Ascending aorta (tissue), 2 donors: ENCODE measurements around the gene WFS1. TPM values are rescaled to one million over a fixed set of nuclear protein-coding genes. Genes with fewer than 3 reads are reported as not detected.

Experiments
- DNase-seq, 2 donors: peaks; one replicate each; pipeline ENCODE4 v3.0.0-alpha.2; 2019; ENCODE audit warnings: low spot score in 2 of 2
- H3K27ac ChIP-seq, 2 donors: fragments of 200-600 bp; sonication (generic); one replicate each; pipeline ENCODE4 v1.5.1; 2016 to 2017; ENCODE audit warnings: mild to moderate bottlenecking in 1 of 2
- H3K27me3 ChIP-seq: fragments of 200-600 bp; sonication (generic); one replicate; pipeline ENCODE4 v1.5.1; 2017
- H3K36me3 ChIP-seq, 2 donors: fragments of 200-600 bp; sonication (generic); one replicate each; pipeline ENCODE4 v1.5.1; 2016
- H3K4me1 ChIP-seq, 2 donors: fragments of 200-600 bp; sonication (generic); one replicate each; pipeline ENCODE4 v1.5.1; 2016 to 2017; ENCODE audit warnings: mild to moderate bottlenecking in 1 of 2
- H3K4me3 ChIP-seq, 2 donors: fragments of 200-600 bp; sonication (generic); one replicate each; pipeline ENCODE4 v1.5.1; 2016 to 2017; ENCODE audit warnings: mild to moderate bottlenecking in 1 of 2
- H3K9me3 ChIP-seq, 2 donors: fragments of 200-600 bp; sonication (generic); one replicate each; pipeline ENCODE4 v1.5.1; 2016
- intact Hi-C: fragments of 100-400 bp; cut with DNase I; formaldehyde crosslinking; loops from one replicate; pipeline ENCODE4 v1.15.1; 2023
- total RNA-seq: library from RNA; depleted of rRNA; stranded (reverse); fragments of >200 nt; gene quantifications from one replicate; pipeline ENCODE4 v1.1.0, GENCODE V29; 2016
- TF ChIP-seq, protein P1 (sequence below), 3 experiments: fragments of 200-600 bp in 2 of 3; fragments of 450-650 bp in 1 of 3; sonication (generic) in 2 of 3; IDR thresholded peaks; one replicate each; pipeline ENCODE4 v1.5.1; 2016 to 2019; ENCODE audit warnings: antibody characterized with exemption in 3 of 3, mild to moderate bottlenecking in 1 of 3, moderate library complexity in 1 of 3

The WFS1 gene
- total RNA-seq, 1 donor from 2014 or later, result 166 TPM

DNA sequence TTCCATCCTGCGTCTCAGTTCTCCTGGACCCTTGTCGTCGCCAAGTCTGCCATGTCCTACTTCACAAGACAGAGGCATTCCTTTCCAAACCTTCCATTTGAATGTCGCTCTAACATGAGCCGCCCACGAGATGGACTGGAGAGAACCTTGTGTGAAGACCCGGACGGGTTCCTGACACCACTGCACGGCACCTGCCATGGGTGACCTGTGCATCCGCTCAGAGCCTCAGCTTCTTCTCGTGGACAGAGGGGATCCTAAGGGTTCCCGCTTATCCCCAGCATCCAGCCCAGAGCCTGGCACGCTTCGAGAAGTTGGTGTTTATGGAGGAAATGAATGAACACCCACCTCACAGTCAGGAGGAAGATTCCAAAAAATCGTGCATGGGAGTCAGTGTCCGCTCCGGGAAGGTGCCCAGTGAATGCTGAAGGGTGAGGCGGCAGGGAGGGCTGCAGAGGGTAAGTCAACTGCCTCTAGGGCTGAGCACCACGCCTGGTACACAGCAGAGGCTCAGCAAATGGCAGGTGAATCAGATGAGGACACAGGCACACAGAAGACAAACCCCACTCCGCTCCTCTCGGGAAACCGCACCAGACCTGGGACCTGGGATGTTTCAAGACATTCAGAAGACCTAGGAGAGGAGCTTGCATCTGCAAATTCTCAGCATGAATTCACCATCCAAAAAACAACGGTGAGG lies 52.6 kb downstream of the WFS1 start:
- H3K27ac ChIP-seq, result no peak overlapping the region
- no peak overlapping the region for H3K4me3 ChIP-seq
- no peaks in the 10 kb centered on the region for H3K9me3 ChIP-seq
- DNase-seq, result no peak
- intact Hi-C loops, result no loop called here
- H3K27me3 ChIP-seq, result no peaks in the 10 kb centered on the region
- TF ChIP-seq, protein P1, sequence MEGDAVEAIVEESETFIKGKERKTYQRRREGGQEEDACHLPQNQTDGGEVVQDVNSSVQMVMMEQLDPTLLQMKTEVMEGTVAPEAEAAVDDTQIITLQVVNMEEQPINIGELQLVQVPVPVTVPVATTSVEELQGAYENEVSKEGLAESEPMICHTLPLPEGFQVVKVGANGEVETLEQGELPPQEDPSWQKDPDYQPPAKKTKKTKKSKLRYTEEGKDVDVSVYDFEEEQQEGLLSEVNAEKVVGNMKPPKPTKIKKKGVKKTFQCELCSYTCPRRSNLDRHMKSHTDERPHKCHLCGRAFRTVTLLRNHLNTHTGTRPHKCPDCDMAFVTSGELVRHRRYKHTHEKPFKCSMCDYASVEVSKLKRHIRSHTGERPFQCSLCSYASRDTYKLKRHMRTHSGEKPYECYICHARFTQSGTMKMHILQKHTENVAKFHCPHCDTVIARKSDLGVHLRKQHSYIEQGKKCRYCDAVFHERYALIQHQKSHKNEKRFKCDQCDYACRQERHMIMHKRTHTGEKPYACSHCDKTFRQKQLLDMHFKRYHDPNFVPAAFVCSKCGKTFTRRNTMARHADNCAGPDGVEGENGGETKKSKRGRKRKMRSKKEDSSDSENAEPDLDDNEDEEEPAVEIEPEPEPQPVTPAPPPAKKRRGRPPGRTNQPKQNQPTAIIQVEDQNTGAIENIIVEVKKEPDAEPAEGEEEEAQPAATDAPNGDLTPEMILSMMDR (IDR thresholded peaks at IDR 0.05), result no peak
- H3K36me3 ChIP-seq, result no peaks in the 10 kb centered on the region
- no peaks in the 10 kb centered on the region for H3K4me1 ChIP-seq

DNA sequence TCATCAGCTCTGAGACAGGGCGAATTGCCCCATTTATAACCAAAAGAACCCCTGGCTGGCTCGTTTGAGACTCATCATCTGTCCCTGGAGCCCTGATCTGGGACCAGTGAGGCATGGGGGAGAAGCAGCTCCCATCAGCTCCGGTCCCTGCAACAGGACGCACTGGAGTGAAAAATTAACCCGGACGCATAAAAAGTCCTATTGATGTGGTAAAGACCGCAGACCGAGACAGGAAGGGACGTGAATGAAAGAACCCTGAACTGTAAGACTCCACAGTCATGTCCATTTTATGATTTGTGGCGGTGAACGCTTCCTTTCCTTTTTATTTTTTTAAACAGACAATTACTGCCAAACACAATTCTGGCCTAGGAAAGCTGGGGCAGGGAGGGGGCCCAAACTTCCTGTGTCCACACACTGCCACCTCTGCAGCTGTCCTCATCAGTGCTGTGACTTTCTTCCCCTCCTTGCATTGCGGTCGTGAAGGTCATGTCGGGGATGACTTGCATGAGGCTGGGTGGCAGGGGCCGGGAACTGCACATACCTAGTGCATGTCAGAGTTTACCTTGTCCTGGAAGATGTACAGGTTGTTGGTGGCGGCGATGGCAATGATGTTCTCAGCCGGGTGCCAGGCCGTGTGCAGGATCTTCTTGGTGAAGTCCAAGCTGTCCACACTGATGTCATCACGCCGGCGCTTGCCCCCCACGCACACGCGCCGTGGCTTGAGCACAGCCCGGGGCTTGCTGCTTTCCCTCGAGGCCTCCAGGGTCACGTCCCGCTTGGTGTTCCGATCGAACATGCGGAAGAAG lies 53.3 kb downstream of the WFS1 start:
- H3K27me3 ChIP-seq, result peaks cover 4% of the 10 kb centered on the region
- no peak for DNase-seq
- no peak overlapping the region for H3K4me3 ChIP-seq
- H3K9me3 ChIP-seq, result no peaks in the 10 kb centered on the region
- TF ChIP-seq, protein P1 (IDR thresholded peaks at IDR 0.05), result no peak
- no peaks in the 10 kb centered on the region for H3K4me1 ChIP-seq
- no peak overlapping the region for H3K27ac ChIP-seq
- no peaks in the 10 kb centered on the region for H3K36me3 ChIP-seq
- intact Hi-C loops, result no loop called here

DNA sequence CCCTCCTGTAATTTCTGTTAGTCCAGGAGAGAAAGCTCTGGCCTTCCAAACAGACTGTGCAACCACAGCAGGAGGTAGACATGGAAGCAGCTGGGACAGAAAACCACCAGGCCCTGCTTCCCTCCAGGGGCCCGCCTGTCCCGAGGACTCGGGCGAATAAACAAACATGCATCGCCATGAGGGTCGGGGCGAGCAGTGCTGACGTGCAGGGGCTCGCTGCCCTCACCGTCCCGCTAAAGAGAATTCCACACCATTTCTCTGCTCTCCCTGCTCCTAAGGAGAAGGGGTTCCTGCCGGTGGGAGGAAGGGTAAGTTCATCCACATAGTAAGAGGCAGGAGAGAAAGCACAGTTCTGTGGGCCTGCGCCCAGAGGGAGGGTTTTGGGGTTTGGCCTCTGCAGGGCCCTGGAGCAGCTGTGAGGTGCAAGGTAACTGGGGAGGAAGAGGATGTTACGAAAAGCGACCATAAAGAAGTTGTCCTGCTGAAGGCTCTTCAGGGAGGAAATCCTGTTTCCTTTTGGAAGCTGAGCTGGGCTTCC lies 54.9 kb downstream of the WFS1 start:
- Histone ChIP-seq H3K4me3 (no peak overlapping the region), H3K4me1 (no peaks in the 10 kb centered on the region), H3K9me3 (no peaks in the 10 kb centered on the region), H3K27ac (no peak overlapping the region), H3K36me3 (no peaks in the 10 kb centered on the region), H3K27me3 (peaks cover 4% of the 10 kb centered on the region)
- intact Hi-C loops, result no loop called here
- no peak for DNase-seq
- TF ChIP-seq, protein P1 (IDR thresholded peaks at IDR 0.05), result no peak

DNA sequence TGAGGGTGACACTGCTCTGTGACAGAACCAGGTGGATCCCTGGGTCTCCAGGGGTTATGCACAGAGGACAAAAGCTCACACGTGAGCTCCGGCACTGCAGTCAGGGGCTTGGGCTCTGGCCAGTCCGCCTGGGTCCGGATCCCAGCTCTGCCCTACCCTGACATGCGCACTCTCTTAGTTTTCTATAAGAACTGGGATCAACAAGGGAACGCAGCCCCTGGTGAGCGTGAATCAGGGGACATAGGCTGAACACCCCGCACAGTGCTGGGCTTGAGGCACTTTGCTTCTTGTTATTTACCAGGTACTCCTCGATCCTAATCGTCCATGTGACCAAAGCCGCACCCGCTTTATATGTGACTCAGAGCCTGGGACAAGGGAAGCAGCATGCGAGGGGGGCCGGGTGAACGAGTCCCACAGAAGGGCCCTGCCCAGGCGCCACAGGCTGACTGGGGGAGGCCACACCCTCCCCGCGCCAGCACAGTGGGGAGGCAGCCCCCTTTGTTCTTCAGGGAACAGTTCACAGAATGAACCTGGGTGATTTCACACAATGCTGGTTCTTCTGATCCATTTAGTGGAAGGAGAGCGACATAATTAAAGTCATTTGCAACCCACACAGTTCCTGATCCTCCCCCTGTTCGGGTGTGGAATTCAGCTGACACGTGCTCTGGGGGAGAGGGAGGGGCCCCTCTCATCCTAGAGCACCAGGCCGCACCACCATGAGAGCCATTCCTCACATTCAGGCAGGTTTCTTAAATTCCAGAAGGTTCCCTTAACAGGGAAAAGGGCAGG lies 55.5 kb downstream of the WFS1 start:
- Histone ChIP-seq H3K36me3 (no peaks in the 10 kb centered on the region), H3K27ac (no peak overlapping the region), H3K4me1 (no peaks in the 10 kb centered on the region), H3K4me3 (no peak overlapping the region), H3K27me3 (peaks cover 4% of the 10 kb centered on the region), H3K9me3 (no peaks in the 10 kb centered on the region)
- DNase-seq, result no peak
- intact Hi-C loops, result no loop called here
- TF ChIP-seq, protein P1 (IDR thresholded peaks at IDR 0.05), result no peak

DNA sequence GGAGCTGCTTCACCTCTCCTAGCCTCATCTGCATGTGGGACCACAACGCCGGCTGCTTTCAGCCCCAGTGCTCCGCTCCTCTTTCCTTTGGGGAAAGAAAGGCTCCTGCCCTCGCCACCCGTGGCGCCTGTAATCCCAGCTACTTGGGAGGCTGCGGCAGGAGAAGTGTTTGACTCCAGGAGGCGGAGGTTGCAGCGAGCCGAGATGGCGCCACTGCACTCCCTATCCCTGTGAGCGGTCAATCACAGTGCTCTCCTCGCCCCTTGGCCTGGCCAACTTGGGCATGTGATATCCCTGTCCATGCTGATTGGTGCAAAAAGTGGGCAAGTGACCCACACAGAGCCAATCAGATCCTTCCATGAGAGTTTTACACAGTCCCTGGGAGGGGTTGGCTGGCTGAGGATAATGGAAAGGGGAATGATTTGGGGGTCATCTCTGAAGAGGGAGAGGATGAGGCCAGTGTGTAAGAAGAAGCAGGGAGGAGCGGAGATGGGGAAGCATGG lies 56.2 kb downstream of the WFS1 start:
- Histone ChIP-seq H3K4me3 (no peak overlapping the region), H3K27ac (no peak overlapping the region), H3K4me1 (no peaks in the 10 kb centered on the region), H3K36me3 (no peaks in the 10 kb centered on the region), H3K27me3 (peaks cover 4% of the 10 kb centered on the region), H3K9me3 (no peaks in the 10 kb centered on the region)
- intact Hi-C loops, result no loop called here
- TF ChIP-seq, protein P1 (IDR thresholded peaks at IDR 0.05), result no peak
- no peak for DNase-seq
